ENCODE data around the gene SCMH1. TPM values are rescaled to one million over a fixed set of nuclear protein-coding genes. Genes with fewer than 3 reads are reported as not detected.

Gene SCMH1
- total RNA-seq, 1 donor from 2014 or later = 51.3 TPM

DNA sequence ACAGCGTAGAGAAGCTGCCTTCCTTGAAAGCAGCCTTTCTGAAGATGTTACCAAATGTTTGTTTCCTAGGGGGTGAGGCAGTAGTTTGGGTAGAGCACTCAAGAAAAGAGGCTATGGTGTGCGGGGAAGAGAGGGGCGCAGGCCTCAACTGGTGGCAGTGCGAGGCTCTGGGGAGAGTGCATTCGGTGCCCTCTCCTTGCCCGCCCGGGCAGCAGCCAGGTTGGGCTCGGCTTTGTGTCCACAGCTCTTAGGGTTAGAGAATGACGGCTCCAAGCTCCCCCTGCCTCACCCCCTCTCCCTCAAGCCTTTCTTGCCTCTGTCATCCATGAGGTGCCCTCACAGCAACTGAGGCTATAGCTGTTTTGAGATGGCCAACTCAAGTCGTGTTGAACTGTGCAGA is 219.7 kb downstream of the SCMH1 start:
- Mint-ChIP-seq H3K27ac (ENCODE audit: unreplicated experiment) (peak overlapping the region; percentile 86), H3K9me3 (ENCODE audit: unreplicated experiment) (no peaks in the 10 kb centered on the region)
- DNase-seq (ENCODE audit: low spot score) = no peak

DNA sequence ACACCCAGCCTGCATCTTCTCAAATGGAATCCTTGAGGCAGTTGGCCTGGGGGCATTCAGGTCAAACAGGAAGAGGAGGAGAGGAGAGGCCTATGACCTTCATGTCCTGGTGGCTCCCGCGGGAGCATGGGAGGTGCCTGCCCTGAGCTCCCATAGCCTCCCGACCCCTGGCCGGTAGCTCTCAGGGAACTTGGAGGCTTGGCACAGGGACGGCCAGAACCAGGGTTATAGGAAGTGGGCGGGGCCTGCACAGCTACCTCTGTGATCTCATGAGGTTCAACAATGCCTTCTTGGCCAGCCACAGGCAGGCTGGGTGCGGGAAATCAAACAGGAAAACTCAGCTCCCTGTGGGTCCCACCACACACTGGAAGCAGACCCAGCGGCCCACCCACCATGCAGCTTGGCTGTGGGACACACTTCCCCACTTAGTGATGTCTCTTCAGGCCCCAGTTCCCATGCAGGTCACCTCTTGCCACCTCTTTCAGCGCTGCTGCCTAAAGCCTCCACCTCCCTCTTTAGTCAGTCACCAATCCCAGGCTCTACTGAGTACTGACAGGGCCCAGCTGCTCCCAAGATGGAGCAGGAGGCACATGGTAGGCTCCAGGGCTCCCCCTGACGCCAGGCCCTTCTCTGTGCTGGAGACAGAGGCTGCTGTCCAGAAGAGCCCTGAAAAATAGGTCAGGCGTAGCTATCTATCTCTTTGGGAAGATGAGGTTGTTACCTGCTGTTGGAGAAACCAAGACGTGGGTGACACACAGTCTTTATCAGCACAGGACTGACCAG is 220.4 kb downstream of the SCMH1 start, which contains the start of gene SLFNL1:
Gene SLFNL1 (minus strand): TSS at position 200 of the 783 bp plus-strand sequence. CDS start 1,065 bp downstream, outside the sequence.
- no peaks in the 10 kb centered on the region for H3K9me3 Mint-ChIP-seq (ENCODE audit: unreplicated experiment)
- DNase-seq (ENCODE audit: low spot score) = no peak
- no peak within 1 kb of the TSS for H3K4me3 Mint-ChIP-seq (ENCODE audit: unreplicated experiment)
- peaks cover 31% of the 10 kb centered on the region for H3K36me3 Mint-ChIP-seq (ENCODE audit: low read depth, unreplicated experiment)
- TF ChIP-seq, protein P1, sequence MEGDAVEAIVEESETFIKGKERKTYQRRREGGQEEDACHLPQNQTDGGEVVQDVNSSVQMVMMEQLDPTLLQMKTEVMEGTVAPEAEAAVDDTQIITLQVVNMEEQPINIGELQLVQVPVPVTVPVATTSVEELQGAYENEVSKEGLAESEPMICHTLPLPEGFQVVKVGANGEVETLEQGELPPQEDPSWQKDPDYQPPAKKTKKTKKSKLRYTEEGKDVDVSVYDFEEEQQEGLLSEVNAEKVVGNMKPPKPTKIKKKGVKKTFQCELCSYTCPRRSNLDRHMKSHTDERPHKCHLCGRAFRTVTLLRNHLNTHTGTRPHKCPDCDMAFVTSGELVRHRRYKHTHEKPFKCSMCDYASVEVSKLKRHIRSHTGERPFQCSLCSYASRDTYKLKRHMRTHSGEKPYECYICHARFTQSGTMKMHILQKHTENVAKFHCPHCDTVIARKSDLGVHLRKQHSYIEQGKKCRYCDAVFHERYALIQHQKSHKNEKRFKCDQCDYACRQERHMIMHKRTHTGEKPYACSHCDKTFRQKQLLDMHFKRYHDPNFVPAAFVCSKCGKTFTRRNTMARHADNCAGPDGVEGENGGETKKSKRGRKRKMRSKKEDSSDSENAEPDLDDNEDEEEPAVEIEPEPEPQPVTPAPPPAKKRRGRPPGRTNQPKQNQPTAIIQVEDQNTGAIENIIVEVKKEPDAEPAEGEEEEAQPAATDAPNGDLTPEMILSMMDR (IDR thresholded peaks at IDR 0.05; ENCODE audit: unreplicated experiment) = no peak
- H3K27me3 Mint-ChIP-seq (ENCODE audit: unreplicated experiment) = peaks cover 14% of the 10 kb centered on the region
- H3K27ac Mint-ChIP-seq (ENCODE audit: unreplicated experiment) = peak within 1 kb of the TSS; percentile 86
- peaks cover 28% of the 10 kb centered on the region for H3K4me1 Mint-ChIP-seq (ENCODE audit: unreplicated experiment)

More for the DNA sequence above, 219.7 kb downstream of the SCMH1 start:
- Mint-ChIP-seq H3K4me1 (ENCODE audit: unreplicated experiment) (peaks cover 28% of the 10 kb centered on the region), H3K4me3 (ENCODE audit: unreplicated experiment) (no peak overlapping the region), H3K27me3 (ENCODE audit: unreplicated experiment) (peaks cover 17% of the 10 kb centered on the region), H3K36me3 (ENCODE audit: low read depth, unreplicated experiment) (peaks cover 33% of the 10 kb centered on the region)
- TF ChIP-seq, protein P1 (IDR thresholded peaks at IDR 0.05; ENCODE audit: unreplicated experiment) = no peak

DNA sequence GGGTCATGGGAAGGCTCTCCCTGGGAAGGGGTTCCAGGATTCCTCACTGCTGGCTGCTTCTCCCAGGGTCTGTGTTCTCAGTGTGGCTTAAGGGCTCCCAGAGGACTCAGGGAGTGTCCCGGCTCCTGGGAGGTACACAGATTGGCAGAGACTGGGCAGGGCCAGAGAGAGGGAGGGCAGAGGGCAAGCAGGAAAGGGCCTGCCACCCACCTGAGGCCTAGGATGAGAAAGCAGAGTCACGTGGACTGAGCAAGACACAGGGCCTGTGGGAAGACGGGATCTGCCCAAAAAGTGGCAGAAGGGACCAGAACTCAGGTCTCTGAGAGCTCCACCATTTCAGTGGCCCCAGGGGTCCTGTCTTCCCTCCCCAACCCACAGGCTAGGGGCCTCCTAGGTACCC is 221.5 kb downstream of the SCMH1 start:
- no peak overlapping the region for H3K4me3 Mint-ChIP-seq (ENCODE audit: unreplicated experiment)
- no peak for DNase-seq (ENCODE audit: low spot score)
- H3K9me3 Mint-ChIP-seq (ENCODE audit: unreplicated experiment) = no peaks in the 10 kb centered on the region
- peaks cover 24% of the 10 kb centered on the region for H3K36me3 Mint-ChIP-seq (ENCODE audit: low read depth, unreplicated experiment)
- no peak overlapping the region for H3K27ac Mint-ChIP-seq (ENCODE audit: unreplicated experiment)
- peaks cover 28% of the 10 kb centered on the region for H3K4me1 Mint-ChIP-seq (ENCODE audit: unreplicated experiment)
- peaks cover 10% of the 10 kb centered on the region for H3K27me3 Mint-ChIP-seq (ENCODE audit: unreplicated experiment)
- TF ChIP-seq, protein P1 (IDR thresholded peaks at IDR 0.05; ENCODE audit: unreplicated experiment) = no peak

DNA sequence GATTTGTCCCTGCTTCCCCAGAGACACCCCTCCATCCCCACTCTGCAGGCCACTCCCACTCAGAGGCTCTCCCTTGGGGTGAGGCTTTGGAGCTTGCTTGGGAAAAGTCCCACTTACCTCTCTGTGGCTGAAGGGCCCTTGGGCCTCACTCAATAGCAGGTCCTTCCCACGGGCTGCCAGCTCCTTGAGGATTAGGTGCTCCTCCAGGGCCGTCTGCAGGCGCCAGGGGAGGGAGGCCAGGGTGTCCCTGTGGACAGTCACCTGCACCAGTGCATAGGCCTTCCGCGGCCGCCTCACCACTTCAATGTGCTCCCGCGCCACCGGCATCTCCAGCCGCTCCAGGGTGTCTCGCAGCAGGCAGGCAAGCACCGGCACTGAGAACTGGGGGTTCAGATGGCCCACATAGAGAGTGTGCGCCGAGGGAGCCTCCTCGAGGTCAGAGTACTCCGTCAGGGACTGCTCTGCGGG is 222.0 kb downstream of the SCMH1 start:
- Mint-ChIP-seq H3K4me1 (ENCODE audit: unreplicated experiment) (peaks cover 33% of the 10 kb centered on the region), H3K27me3 (ENCODE audit: unreplicated experiment) (peaks cover 10% of the 10 kb centered on the region), H3K9me3 (ENCODE audit: unreplicated experiment) (no peaks in the 10 kb centered on the region), H3K4me3 (ENCODE audit: unreplicated experiment) (no peak overlapping the region), H3K36me3 (ENCODE audit: low read depth, unreplicated experiment) (peaks cover 23% of the 10 kb centered on the region), H3K27ac (ENCODE audit: unreplicated experiment) (no peak overlapping the region)
- no peak for DNase-seq (ENCODE audit: low spot score)
- TF ChIP-seq, protein P1 (IDR thresholded peaks at IDR 0.05; ENCODE audit: unreplicated experiment) = no peak

DNA sequence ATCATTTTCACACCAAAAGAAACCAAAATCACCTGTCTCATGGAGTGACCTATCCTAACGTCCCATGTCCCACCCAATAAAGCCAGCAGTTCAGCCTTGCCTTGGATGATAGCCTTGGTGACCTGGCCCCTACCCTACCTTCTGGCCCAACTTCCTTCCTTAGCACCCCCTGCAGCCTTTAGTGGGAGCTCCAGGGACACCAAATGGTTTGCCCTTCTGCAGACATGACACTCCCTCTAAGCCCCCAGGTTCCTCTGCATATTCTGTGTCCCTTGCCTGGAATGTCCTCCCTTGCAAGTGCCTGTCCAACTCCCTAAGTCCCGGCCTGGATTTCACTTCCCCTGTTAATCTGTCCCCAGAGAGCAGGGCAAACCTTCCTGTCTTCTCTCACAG is 222.8 kb downstream of the SCMH1 start:
- no peaks in the 10 kb centered on the region for H3K9me3 Mint-ChIP-seq (ENCODE audit: unreplicated experiment)
- H3K4me3 Mint-ChIP-seq (ENCODE audit: unreplicated experiment) = peak overlapping the region; percentile 31
- peak overlapping the region; percentile 68 for H3K27ac Mint-ChIP-seq (ENCODE audit: unreplicated experiment)
- TF ChIP-seq, protein P1 (IDR thresholded peaks at IDR 0.05; ENCODE audit: unreplicated experiment) = no peak
- H3K27me3 Mint-ChIP-seq (ENCODE audit: unreplicated experiment) = peaks cover 7% of the 10 kb centered on the region
- peaks cover 21% of the 10 kb centered on the region for H3K36me3 Mint-ChIP-seq (ENCODE audit: low read depth, unreplicated experiment)
- H3K4me1 Mint-ChIP-seq (ENCODE audit: unreplicated experiment) = peaks cover 41% of the 10 kb centered on the region
- DNase-seq (ENCODE audit: low spot score) = no peak

All from endothelial cell (in vitro differentiated cells).